NCI-H1048 (cell line): Measurements from ENCODE around the gene DHRS2.
"Not testable (repeated sequence)": the region's sequence is repeated elsewhere in the genome, so short reads cannot be mapped to it uniquely, and the experiment has no call there.

ENCODE experiments used
- DNase-seq: peaks from one replicate; lab custom pipeline; 2025; lab: John Stamatoyannopoulos, UW

DHRS2 gene

DNA sequence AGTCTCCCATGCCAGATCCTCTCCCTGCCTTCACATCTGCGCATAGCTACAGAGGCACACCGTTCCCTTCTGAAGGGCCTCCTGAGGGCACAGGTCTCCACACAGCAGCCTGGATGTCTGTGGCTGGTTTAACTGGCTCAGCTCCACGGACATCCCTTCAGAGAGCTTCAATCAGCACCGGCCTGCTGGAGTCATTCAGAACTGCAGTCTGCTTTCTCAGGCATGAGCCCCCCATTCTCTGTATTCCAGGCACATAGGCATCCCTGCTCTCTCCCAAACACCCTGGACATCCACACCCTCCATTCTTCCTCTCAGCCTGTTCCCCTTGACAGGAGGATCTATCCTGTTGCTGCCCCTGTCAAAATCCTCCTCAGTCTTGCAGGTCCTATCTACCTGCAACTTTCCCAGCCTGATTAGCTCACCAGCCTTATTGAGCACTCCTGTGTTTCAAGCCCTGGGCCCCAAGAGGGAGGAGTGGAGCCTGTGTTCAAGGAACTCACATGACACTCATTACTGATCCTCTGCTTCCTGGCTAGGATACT is 2.9 kb upstream of the DHRS2 start:
- no peak for DNase-seq

DNA sequence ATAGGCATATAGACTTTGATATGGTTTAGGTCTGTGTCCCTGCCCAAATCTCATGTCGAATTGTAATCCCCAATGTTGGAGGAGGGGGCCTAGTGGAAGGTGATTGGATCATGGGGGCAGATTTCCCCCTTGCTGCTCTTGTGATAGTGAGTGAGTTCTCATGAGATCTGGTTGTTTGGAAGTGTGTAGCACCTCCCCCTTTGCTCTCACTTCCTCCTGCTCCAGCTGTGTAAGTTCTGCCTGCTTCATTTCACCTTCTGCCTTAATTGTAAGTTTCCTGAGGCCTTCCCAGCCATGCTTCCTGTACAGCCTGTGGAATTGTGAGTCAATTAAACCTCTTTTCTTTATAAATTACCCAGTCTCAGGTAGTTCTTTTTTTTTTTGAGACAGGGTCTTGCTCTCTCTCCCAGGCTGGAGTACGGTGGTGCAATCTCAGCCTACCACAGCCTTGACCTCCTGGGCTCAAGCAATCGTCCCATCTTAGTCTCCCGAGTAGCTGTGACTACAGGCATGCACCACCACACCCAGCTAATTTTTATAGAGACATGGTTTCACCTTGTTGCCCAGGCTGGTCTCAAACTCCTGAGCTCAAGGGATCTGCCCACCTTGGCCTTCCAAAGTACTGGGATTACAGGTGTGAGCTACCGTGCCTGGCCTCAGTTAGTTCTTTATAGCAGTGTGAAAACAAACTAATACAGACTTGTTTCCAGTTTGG is 1.3 kb upstream of the DHRS2 start:
- DNase-seq: not testable (repeated sequence)

- DNase-seq: not testable (repeated sequence)
Observed at GRCh38 chr14:23637312-23637654, 1.1 kb downstream of the DHRS2 start.

- DNase-seq: not testable (repeated sequence)
Observed at GRCh38 chr14:23637655-23638413, 1.7 kb downstream of the DHRS2 start.

DNA sequence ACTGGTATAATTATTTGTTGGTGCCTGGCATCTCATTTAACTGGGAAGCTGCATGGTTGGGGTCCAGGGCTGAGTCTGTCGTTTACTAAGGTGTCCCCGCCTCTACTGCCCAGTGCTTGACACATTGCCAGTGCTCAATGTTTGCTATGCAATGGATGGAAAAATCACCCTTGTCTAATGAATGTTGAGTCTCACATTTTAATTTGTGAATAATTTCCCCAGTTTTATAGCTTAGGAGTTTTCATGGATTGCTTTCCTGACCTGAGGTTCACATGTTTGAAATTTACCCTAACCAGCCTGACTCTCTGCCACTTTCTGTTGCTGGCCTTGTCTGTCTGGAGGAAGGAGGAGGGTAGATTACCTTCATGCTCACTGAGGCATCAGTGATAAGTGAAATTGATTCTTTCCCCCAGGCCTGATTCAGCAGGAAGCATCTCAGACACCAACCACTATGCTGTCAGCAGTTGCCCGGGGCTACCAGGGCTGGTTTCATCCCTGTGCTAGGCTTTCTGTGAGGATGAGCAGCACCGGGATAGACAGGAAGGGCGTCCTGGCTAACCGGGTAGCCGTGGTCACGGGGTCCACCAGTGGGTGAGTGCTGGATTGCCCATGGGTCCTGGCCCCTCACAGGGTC is 2.4 kb downstream of the DHRS2 start:
- no peak for DNase-seq

GRCh38 chr14:23639048-23639890 is 3.1 kb downstream of the DHRS2 start:
- DNase-seq: no peak

GRCh38 chr14:23639891-23640523 is 3.8 kb downstream of the DHRS2 start:
- DNase-seq: no peak

- no peak for DNase-seq
Observed at GRCh38 chr14:23640524-23641141, 4.5 kb downstream of the DHRS2 start.

DNA sequence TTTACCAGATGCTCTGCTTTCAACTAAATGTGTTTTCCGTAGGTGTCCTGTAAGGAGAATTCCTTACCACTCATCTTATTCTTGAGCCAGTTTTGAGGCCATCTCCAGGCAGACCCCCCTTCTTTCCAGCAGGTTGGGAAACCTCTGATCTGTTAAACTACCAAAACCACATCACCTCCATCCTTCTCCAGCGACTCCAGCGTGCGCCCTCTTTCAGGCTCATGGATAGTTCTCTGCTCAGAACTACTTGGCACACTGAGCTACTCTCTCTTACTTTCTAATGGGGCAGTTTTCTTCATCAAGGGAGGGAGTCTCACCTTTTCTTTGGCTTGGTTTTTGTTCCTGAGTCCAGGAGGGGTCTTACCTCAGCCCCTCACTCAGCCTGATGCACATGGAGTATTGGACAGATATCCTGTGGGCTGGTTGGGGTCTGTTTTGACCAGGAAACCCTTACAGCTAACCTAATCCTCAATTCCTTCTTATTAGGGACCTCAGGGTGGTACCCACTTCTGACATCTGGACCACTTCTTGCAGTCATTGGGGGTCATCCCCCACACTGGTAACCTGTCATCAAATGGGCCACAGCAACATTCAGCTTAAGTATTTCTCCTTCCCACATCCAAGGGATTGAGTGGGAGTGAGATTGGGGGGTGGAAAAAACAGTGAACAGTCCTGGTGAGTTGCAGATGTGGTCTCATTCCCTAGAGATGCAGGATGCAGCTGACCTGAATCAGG is 5.2 kb downstream of the DHRS2 start:
- DNase-seq: no peak

DNA sequence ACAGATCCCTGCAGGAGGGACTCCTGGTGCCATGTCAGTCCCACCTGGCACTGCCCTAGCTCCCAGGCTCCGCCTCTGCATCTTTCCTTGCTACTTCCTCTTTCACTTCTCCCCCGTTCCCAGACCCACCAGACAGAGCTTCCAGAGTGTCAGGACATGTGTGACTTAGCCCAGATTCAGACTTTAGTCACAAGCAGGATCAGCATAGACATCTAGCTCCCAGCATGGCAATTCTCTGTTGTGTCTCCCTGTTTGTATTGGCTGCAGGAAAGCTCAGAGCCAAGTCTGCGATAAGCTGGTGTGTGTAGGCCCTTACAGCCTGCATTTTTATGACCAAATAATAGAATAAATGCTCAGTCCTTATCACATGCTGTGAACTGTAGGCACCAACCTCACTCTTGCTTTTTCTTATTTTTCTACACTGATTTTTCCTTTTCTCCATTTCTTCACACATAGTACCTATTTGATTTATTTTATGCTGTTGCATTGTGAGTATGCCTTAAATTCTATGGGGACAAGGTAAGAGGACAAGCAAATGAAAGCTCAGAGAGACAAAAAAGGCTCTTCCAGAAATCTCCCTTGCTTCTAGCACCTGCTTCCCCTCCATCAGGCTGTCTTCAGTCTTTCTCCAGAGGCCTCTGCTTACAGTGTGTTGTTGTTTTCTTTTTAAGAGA is 5.9 kb downstream of the DHRS2 start:
- no peak for DNase-seq

- no peak for DNase-seq
Observed at GRCh38 chr14:23643533-23644194, 7.5 kb downstream of the DHRS2 start.

GRCh38 chr14:23644195-23644918 is 8.2 kb downstream of the DHRS2 start:
- DNase-seq: no peak

DNA sequence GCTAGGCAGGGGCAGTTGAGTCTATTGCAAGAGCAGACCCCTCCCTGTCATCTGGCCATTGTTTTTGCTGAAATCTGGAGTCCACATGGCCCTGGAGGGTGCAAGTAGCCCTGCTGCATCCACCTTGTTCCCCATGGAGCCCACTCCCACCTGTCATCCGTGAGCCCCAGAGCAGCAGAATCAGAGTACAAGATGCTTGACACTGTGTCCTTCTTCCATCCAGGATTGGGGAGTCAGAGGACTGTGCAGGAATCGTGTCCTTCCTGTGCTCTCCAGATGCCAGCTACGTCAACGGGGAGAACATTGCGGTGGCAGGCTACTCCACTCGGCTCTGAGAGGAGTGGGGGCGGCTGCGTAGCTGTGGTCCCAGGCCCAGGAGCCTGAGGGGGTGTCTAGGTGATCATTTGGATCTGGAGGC is 8.8 kb downstream of the DHRS2 start:
- DNase-seq: no peak

- DNase-seq: no peak
Observed at GRCh38 chr14:23645504-23645811, 9.3 kb downstream of the DHRS2 start.

GRCh38 chr14:23645812-23646647 is 9.9 kb downstream of the DHRS2 start:
- DNase-seq: no peak

GRCh38 chr14:23646648-23647549 is 10.7 kb downstream of the DHRS2 start:
- no peak for DNase-seq

DNA sequence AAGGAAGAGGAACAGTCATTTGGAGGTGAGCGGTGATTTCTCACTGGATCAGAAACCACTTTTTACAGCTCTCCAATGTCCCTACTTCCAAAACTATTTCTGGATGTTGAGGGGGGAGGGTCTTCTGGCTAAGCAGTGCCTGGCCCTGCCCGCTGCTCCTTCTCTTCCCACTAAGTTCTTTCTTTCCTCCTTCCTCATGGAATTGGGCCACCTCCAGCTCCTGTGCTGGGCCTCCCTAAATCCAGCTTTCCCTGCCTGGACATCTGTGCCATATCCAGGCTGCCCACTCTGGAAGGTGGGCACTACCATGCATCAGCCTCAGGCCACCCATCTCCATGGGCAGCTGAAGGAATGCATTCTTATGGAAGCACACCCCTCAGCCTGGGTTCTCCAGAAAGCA is 11.5 kb downstream of the DHRS2 start:
- DNase-seq: no peak
